HL-60/S4 treated with retinoic acid at 250 ng/mL for 4 days and 3 days (cell line): ENCODE results near the gene BCAS3.
"Not testable (repeated sequence)": the region's sequence is repeated elsewhere in the genome, so short reads cannot be mapped to it uniquely, and the experiment has no call there.

Experiments used
- in situ Hi-C: fragments of 300-500 bp; cut with MboI; formaldehyde crosslinking; loops from 2 replicates; pipeline ENCODE4 v1.7.0; 2022; ENCODE audit warnings: low sequenced_read_pairs

Gene BCAS3

GRCh38 chr17:61420745-61421398, 743.2 kb downstream of the BCAS3 start:
- in situ Hi-C loops: no loop called here

- in situ Hi-C loops: no loop called here
Measured at GRCh38 chr17:61421460-61421859, 743.8 kb downstream of the BCAS3 start.

- in situ Hi-C loops: no loop called here
Measured at GRCh38 chr17:61422116-61422799, 744.6 kb downstream of the BCAS3 start.

- in situ Hi-C loops: no loop called here
Measured at GRCh38 chr17:61422869-61423268, 745.2 kb downstream of the BCAS3 start.

DNA sequence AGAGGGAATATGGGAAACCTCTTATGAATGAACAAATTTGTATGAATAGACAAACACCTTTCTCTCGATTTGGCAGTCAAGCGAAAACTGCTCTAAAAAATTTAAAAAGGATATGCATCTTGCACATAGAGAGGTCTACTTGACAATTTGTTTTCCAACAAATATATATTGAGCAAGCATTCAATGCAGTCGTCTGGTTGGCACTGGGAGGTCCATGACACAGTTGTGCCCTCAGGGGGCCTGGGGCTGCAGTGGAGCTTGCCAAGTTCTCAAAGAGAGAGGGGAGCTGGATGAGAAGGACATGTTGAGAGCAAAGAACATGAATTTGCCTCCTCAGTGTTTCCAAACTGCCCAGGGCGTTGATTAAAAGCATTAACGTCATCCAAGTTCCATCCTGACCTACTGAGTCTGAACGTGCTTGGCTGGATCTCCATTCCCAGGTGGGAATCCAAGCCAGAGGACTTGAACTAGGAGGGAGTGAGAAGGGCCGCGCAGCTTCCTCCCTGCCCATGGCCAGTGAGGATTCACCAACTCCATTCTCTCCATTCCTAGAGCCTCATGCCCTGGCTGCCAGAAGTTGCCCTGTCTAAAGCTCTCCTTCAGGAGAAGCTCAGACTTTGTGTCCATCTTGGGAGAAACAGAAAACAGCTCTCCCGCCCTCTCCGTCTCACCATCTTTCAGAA, 746.5 kb downstream of the BCAS3 start:
- in situ Hi-C loops: no loop called here

- in situ Hi-C loops: no loop called here
Measured at GRCh38 chr17:61425682-61426481, 748.2 kb downstream of the BCAS3 start.

- in situ Hi-C loops: no loop called here
Measured at GRCh38 chr17:61426482-61427304, 749.0 kb downstream of the BCAS3 start.

DNA sequence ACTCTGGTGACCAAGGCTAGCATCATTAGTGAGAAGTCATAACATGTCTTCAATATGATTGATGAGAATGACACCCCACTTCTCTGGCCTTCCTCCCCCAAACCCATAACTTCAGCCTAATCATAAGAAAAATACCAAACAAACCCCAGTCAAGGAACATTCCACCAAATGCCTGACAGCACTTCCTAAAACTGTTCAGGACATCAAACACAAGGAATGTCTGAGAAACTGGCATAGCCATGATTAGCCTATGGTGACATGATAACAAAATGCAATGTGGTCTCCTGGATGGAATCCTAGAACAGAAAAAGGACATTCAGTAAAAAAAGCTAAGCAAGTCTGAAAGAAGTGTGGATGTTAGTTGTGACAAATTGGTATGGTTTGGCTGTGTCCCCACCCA, 749.9 kb downstream of the BCAS3 start:
- in situ Hi-C loops: no loop called here

- in situ Hi-C loops: no loop called here
Measured at GRCh38 chr17:61429274-61429673, 751.6 kb downstream of the BCAS3 start.

DNA sequence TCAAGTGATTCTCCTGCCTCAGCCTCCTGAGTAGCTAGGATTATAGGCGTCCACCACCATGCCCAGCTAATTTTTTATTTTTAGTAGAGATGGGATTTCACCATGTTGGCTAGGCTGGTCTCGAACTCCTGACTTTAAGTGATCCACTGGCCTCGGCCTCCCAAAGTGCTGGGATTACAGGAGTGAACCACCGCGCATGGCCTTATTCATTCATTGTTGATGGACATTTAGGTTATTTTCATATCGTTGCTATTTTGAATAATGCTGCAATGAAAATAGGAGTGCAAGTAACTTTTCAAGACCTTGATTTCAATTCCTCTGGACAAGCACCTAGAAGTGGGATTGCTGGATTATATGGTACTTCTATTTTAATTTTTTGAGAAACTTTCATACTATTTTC, 752.2 kb downstream of the BCAS3 start:
- in situ Hi-C loops: not testable (repeated sequence)

DNA sequence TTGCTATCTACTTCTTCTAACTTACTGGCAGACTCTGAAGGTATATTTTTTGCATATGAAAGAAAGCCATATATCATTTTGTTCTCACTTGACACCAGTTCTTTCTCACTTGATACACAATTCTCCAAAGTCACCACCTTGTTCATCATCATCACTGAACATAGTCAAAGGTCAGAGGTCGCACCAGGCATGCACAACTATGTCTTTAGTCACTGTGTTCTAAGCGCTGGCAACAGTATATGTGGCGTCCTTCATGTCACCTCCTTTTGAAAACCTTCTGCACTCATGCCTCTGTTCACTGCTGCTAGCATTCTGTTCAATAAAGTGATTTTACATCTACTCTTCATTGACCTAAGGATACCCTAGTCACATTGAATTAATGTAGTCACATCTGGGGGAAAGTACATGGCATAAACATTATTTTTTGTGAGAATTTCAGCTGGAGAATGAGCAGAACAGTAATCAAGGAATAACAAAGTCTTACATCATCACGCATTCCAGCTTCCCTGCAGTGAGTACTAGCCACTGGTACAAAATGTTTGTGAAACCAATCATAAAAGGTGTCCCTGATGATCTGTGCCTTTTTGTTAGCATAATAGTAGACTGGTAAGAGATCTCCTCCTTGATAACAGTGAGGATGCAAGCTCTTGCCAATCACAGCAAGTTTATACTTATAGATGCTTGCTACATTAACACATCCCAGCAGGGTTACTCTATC, 754.1 kb downstream of the BCAS3 start:
- in situ Hi-C loops: no loop called here

DNA sequence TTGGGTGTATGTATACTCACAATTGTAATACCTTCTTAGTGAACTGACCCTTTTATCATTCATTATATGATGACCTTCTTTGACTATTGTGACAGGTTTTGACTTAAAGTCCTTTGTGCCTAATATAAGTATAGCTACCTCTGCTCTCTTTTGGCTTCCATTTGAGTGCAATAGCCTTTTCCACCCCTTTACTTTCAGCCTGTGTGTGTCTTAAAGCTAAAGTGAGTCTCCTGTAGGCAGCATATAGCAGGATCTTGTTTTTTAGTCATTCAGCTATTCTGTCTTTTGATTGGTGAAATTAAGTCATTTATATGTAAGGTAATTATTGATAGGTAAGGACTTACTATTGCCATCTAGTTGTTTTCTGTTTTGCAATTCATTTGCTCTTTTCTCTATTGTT, 758.6 kb downstream of the BCAS3 start:
- in situ Hi-C loops: no loop called here

DNA sequence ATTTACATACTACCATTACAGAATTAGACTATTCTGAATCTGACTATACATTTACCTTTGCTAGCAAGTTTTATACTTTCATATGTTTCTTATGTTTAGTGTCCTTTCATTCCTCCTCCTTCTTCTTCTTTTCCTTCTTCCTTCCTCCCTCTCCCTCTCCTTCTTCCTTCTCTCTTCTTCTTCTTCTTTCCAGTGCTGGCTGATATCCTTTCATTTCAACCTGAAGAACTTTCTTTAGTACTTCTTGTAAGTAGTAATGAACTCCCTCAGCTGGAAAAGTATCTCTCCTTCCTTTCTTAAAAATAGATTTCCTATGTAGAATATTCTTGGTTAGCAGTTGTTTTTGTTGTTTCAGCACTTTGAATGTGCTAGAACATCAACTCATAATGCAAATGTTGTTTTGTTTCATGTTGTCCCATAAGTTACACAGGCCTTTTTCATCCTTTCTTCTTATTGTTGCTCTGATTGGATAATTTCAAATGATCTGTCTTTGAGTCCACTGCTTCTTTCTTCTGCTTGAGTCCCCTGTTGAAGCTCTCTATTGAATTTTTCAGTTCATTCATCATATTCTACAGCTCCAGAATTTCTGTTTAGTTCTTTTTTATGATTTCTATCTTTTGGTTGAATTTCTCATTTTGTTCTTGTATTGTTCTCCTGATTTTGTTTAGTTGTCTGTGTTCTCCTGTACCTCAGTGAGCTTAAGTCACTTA, 759.5 kb downstream of the BCAS3 start:
- in situ Hi-C loops: no loop called here

DNA sequence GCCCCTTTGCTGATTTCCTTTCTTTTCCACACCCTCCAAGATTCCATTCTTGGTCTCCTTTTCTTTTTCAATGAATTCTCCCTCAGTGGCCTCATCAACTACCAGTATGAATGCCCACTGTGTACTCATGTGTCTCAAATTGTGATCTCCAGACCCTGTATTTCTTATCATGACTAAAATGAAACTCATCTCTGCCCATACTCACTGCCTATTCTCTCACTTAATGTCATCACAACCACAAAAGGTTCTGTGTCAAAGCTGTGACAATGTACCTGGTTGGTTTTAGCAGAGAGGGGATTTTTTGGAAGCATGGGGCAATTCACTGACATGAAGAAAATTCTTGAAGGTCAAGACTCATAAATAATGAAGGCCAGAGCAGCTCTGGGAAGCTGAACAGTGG, 763.0 kb downstream of the BCAS3 start:
- in situ Hi-C loops: no loop called here

DNA sequence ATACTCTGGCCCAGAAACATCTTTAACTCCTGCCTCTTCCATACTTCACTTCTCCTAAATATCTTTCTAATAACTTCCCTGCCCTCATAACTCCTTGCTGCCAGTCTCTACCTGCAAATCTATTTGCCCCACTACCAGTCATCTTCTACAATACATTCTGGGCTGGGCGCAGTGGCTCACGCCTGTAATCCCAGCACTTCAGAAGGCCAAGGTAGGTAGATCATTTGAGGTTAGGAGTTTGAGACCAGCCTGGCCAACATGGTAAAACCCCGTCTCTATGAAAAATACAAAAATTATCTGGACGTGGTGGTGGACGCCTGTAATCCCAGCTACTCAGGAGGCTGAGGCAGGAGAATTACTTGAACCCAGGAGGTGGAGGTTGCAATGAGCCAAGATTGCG, 763.9 kb downstream of the BCAS3 start:
- in situ Hi-C loops: not testable (repeated sequence)

- in situ Hi-C loops: no loop called here
Measured at GRCh38 chr17:61442136-61442775, 764.6 kb downstream of the BCAS3 start.
